Prostate gland (tissue), 2 donors: Measurements from ENCODE around the gene TEX53. TPM values are rescaled to one million over a fixed set of nuclear protein-coding genes. Genes with fewer than 3 reads are reported as not detected.

ENCODE experiments used
- DNase-seq: peaks from one replicate; pipeline ENCODE4 v3.0.0-alpha.2; 2019; ENCODE audit warnings: low spot score
- H3K27ac ChIP-seq, 2 donors: fragments of 200-600 bp; sonication (generic); 2 replicates each; pipeline ENCODE4 v1.5.1; 2017 to 2019
- H3K27me3 ChIP-seq: fragments of 200-600 bp; sonication (generic); replicated peaks from 2 replicates; pipeline ENCODE4 v1.5.1; 2019; ENCODE audit not compliant: insufficient read depth
- H3K36me3 ChIP-seq, 2 donors: fragments of 200-600 bp; sonication (generic); 1 replicate in 1 of 2; 2 replicates in 1 of 2; pipeline versions ENCODE4 v1.5.1 to v1.8.1; 2017 to 2019
- H3K4me1 ChIP-seq: fragments of 200-600 bp; sonication (generic); replicated peaks from 2 replicates; pipeline ENCODE4 v1.5.1; 2019
- H3K4me3 ChIP-seq, 2 donors: fragments of 200-600 bp; sonication (generic); 2 replicates each; pipeline ENCODE4 v1.5.1; 2017 to 2019
- H3K9me3 ChIP-seq: fragments of 200-600 bp; sonication (generic); 2 replicates; pipeline ENCODE4 v1.5.1; 2017
- POLR2A ChIP-seq: fragments of 450-650 bp; IDR thresholded peaks from one replicate; pipeline ENCODE4 v1.6.1; 2016; ENCODE audit warnings: antibody characterized with exemption, mild to moderate bottlenecking
- POLR2AphosphoS5 ChIP-seq: sonication (generic); formaldehyde crosslinking; IDR thresholded peaks from one replicate; pipeline ENCODE4 v1.6.1; 2017; ENCODE audit warnings: antibody characterized with exemption
- WGBS: methylation state at CpG from one replicate; pipeline ENCODE4 v1.1.5; 2018; 5-methylcytosine and 5-hydroxymethylcytosine counted together
- intact Hi-C: fragments of 100-400 bp; cut with DNase I; formaldehyde crosslinking; loops from one replicate; pipeline ENCODE4 v1.14.2; 2022
- total RNA-seq, 2 donors: library from RNA; depleted of rRNA; stranded (reverse); fragments of >200 nt; gene quantifications; one replicate each; pipeline ENCODE4 v1.1.0, GENCODE V29; 2016
- TF ChIP-seq, protein P1 (sequence below), 4 experiments: fragments of 200-600 bp in 2 of 4; fragments of 450-650 bp in 2 of 4; sonication (generic) in 2 of 4; IDR thresholded peaks; 1 replicate in 3 of 4; 2 replicates in 1 of 4; pipeline ENCODE4 v1.5.1; 2016 to 2019; ENCODE audit warnings: antibody characterized with exemption in 4 of 4, mild to moderate bottlenecking in 2 of 4, moderate library complexity in 2 of 4

TEX53 gene
- total RNA-seq, 2 donors from 2014 or later, result not detected

DNA sequence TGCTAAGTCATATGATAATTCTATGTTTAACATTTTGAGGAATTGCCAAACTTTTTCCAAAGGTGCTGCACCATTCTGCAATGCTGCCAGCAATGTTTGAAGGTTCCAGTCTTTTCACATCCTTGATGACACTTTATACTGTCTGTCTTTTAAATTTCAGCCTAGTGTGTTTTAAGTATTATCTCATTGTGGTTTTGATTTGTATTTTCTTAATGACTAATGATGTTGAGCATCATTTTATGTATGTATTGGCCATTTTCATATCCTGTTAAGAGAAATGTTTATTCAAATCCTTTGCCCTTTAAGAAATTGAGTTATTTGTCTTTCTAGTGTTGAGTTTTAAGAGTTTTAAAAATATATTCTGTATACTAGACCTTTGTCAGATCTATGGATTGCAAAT lies 29.4 kb upstream of the TEX53 start:
- Histone ChIP-seq H3K4me1 (no peaks in the 10 kb centered on the region), H3K27ac (no peak overlapping the region), H3K9me3 (no peaks in the 10 kb centered on the region), H3K4me3 (no peak overlapping the region), H3K27me3 (no peaks in the 10 kb centered on the region), H3K36me3 (no peaks in the 10 kb centered on the region)
- TF ChIP-seq POLR2A, result no peak
- TF ChIP-seq POLR2AphosphoS5, result no peak
- TF ChIP-seq, protein P1, sequence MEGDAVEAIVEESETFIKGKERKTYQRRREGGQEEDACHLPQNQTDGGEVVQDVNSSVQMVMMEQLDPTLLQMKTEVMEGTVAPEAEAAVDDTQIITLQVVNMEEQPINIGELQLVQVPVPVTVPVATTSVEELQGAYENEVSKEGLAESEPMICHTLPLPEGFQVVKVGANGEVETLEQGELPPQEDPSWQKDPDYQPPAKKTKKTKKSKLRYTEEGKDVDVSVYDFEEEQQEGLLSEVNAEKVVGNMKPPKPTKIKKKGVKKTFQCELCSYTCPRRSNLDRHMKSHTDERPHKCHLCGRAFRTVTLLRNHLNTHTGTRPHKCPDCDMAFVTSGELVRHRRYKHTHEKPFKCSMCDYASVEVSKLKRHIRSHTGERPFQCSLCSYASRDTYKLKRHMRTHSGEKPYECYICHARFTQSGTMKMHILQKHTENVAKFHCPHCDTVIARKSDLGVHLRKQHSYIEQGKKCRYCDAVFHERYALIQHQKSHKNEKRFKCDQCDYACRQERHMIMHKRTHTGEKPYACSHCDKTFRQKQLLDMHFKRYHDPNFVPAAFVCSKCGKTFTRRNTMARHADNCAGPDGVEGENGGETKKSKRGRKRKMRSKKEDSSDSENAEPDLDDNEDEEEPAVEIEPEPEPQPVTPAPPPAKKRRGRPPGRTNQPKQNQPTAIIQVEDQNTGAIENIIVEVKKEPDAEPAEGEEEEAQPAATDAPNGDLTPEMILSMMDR (IDR thresholded peaks at IDR 0.05), result no peak
- intact Hi-C loops, result no loop called here
- no peak for DNase-seq

DNA sequence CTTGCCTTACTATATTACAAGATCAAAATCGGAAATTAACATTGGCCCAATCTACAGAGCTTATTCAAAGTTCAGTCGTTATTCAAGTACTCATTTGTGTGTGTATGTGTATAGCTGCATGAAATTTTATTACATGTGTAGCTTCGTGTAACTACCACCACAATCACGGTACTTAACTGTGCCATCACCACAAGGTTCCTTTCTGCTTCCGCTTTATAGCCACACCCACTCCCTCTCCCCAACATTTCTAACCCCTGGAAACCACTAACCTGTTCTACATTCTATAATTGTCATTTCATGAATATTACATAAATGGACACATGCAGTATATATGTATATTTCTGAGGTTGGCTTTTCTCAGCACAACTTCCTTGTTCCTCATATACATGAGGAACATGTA lies 28.3 kb upstream of the TEX53 start:
- Histone ChIP-seq H3K27ac (no peak overlapping the region), H3K9me3 (no peaks in the 10 kb centered on the region), H3K27me3 (no peaks in the 10 kb centered on the region), H3K4me3 (no peak overlapping the region), H3K4me1 (no peaks in the 10 kb centered on the region), H3K36me3 (no peaks in the 10 kb centered on the region)
- DNase-seq, result no peak
- intact Hi-C loops, result no loop called here
- WGBS, result 86% methylated on average over 5 of the region's 5 CpGs
- TF ChIP-seq, protein P1 (IDR thresholded peaks at IDR 0.05), result no peak
- TF ChIP-seq POLR2A (no peak), POLR2AphosphoS5 (no peak)

DNA sequence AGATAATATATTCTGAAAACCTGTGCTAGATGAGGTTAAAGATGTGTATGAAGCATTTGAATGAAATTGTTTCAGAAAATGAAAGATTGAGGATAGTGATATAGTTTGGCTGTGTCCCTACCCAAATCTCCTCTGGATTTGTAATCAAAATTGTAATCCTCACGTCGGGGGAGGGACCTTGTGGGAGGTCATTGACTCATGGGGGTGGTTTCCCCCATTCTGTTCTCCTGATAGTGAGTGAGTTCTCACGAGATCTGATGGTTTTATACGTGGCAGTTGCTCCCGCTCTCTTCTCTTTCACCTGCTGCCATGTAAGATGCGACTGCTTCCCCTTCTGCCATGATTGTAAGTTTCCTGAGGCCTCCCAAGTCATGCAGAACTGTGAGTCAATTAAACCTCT lies 26.4 kb upstream of the TEX53 start:
- 86% methylated on average over 6 of the region's 6 CpGs for WGBS
- no peak overlapping the region for H3K27ac ChIP-seq
- intact Hi-C loops, result loop anchor here (5.0 kb wide), 2 partner anchors 228 to 328 kb away; no protein-coding TSS in a partner anchor
- H3K9me3 ChIP-seq, result no peaks in the 10 kb centered on the region
- no peaks in the 10 kb centered on the region for H3K36me3 ChIP-seq
- H3K4me3 ChIP-seq, result no peak overlapping the region
- no peaks in the 10 kb centered on the region for H3K27me3 ChIP-seq
- TF ChIP-seq POLR2AphosphoS5 (no peak), POLR2A (no peak)
- TF ChIP-seq, protein P1 (IDR thresholded peaks at IDR 0.05), result no peak
- H3K4me1 ChIP-seq, result no peaks in the 10 kb centered on the region
- DNase-seq, result no peak

DNA sequence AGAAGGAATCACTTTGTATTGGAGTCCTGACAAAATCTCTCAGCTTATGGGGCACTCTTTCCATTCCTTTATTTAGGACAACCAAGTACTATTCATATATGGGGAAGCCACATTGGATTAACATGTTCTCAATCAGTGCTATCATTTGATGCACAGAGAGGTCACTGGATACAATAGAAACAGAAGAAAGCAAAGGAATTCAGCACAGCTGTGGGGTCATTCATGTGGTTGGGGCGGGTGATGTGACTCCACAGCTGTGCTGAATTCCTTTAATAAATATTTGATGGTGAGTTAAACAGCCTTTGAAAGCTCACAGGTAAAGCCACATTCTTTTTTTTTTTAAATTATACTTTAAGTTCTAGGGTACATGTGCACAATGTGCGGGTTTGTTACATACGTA lies 25.2 kb upstream of the TEX53 start:
- no peaks in the 10 kb centered on the region for H3K9me3 ChIP-seq
- intact Hi-C loops, result loop anchor here (5.0 kb wide), 2 partner anchors 229 to 329 kb away; no protein-coding TSS in a partner anchor
- WGBS, result 84% methylated on average over 3 of the region's 3 CpGs
- no peak overlapping the region for H3K27ac ChIP-seq
- TF ChIP-seq POLR2A (no peak), POLR2AphosphoS5 (no peak)
- TF ChIP-seq, protein P1 (IDR thresholded peaks at IDR 0.05), result no peak
- H3K36me3 ChIP-seq, result no peaks in the 10 kb centered on the region
- H3K4me3 ChIP-seq, result no peak overlapping the region
- no peak for DNase-seq
- H3K27me3 ChIP-seq, result no peaks in the 10 kb centered on the region
- no peaks in the 10 kb centered on the region for H3K4me1 ChIP-seq

DNA sequence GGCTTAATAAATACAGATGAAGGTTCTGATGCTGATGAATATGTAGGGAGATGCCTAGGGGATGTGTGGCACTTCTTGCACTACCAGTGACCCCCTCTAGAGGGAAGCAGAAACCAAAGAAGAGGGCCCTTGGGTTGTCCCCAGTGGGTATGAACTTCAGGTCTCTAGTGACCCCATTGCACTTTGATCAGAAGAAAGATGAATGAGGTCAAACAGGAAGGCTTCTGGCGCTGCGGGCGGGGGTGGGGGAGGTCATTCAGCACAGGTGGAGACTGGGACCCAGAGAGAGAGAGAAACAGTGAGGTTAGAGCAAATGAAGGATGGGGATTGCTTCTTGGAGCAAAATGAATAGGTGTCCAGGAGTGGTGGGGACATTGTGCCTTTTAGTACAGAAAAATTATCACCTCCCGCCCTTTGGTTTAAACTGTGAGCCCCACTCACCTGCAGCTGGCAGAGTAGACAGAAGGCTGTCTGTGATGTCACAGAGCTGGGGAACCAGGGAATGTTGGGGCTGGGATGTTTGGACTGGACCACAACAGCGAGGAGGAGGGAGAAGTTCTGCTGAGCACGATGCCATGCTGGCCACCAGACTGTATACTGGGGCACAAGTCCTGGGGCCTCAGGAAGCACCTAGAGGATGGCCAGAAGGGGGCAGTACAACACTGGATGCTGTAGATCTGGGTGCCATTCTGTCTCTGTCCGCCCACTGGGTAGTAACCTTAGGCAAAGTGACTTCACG lies 24.2 kb upstream of the TEX53 start, which contains the start of gene TEX48:
Gene TEX48, minus strand, starts transcription at position 599 of the 739 bp plus-strand sequence. CDS start 10,469 bp downstream, outside the sequence.
- no peaks in the 10 kb centered on the region for H3K4me1 ChIP-seq
- peak; percentile 52 for DNase-seq
- TF ChIP-seq POLR2A, result no peak
- TF ChIP-seq, protein P1 (IDR thresholded peaks at IDR 0.05), result peak; percentile 9 to 59 (median 49)
- 74% methylated on average over 8 of the region's 8 CpGs for WGBS
- H3K36me3 ChIP-seq, result no peaks in the 10 kb centered on the region
- no peaks in the 10 kb centered on the region for H3K27me3 ChIP-seq
- no peak within 1 kb of the TSS for H3K27ac ChIP-seq
- H3K4me3 ChIP-seq, result no peak within 1 kb of the TSS
- H3K9me3 ChIP-seq, result no peaks in the 10 kb centered on the region
- intact Hi-C loops, result loop anchor here (5.0 kb wide), 2 partner anchors 231 to 331 kb away; no protein-coding TSS in a partner anchor
